NCI-H446 (cell line): ENCODE measurements around the gene NUDT11.
A peak's percentile ranks its signal among the peaks of the same experiment; 100 is the strongest.
"Not testable (repeated sequence)": the region's sequence is repeated elsewhere in the genome, so short reads cannot be mapped to it uniquely, and the experiment has no call there.

Source experiments
- DNase-seq, 2 experiments: peaks; one replicate each; lab custom pipeline; 2025; lab: John Stamatoyannopoulos, UW

Gene NUDT11

GRCh38 chrX:51496501-51497291 lies at the start of gene NUDT11:
Gene NUDT11, minus strand, starts transcription at chrX:51496592. Its CDS starts 148 bp downstream, at chrX:51496444.
- peak; percentile 40 to 71 for DNase-seq

DNA sequence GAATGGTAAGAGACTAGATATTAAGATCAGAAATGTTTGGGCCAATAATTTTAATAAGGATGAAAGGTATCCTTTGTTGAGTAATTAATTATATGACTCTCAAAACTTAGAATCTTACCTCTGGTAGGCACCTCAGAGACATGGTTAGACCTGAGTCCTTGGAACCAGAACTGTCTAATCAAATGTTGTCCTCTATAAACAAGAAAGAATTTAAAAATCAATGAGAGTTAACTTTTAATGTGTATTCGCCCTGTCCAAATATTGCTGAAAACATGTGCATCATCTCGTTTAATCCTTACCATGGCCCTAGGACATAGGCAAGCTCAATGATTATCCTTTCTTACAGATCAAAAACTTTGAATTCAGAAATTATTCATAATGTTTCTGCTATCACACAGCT lies 24.0 kb upstream of the NUDT11 start:
- no peak for DNase-seq

DNA sequence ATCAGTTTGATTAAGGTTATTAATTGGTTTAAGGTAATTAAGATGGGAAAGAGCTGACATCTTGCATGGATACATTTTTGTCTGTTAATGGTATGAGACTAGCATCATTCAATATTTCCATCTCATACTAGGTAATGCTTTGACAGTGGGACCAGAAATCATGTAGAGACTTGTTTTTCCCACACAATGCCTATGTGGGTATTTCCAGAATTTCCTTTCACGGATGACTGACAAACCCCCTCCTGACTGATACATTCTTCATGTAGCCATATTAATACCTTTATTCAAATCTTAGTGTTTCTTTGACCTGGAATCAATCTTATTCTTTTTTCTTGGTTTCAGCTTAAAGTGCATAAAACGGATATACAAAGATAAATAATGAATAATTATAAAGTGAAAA lies 22.7 kb upstream of the NUDT11 start:
- DNase-seq = not testable (repeated sequence)

DNA sequence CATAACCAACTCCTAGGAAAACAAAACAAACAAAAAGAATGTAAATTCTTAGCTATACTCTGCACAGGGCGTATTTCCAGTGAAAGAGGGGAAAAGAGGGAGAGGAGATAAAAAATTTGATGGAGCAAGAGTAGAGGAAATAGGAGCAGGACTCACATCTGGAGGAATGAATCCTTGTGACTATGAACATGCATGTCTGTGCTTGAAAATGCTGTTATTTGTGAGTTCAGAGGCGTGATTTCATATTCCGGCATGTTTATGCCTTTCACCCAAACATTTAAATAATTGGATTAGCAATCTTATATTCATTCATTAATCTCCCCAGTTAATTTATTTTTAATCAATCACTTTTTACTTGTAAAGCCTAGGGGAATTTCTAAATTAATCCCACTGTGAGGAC lies 11.2 kb upstream of the NUDT11 start:
- no peak for DNase-seq

- DNase-seq = peak in 1 of 2 experiments; percentile 1
Observed at GRCh38 chrX:51495701-51496488, 497 bp downstream of the NUDT11 start.

GRCh38 chrX:51494409-51494808 lies 2.0 kb downstream of the NUDT11 start:
- peak in 1 of 2 experiments; percentile 1 for DNase-seq

DNA sequence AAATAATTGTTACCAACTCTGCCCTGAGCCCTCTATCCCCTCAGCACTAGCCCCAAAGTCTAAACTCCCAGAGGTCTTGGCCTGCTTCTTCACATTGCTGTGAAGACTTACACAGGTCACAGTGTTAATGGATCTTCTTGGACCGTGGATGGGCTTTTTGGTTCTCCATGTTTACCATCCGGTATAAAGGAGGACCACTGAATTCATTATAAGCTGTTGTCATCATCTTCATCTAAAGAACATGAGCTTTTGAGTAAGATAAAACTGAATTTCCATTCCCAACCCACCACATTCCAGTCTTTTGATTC lies 8.5 kb downstream of the NUDT11 start:
- DNase-seq = peak in 1 of 2 experiments; percentile 0

GRCh38 chrX:51484616-51485015 lies 11.8 kb downstream of the NUDT11 start:
- DNase-seq = no peak

- not testable (repeated sequence) for DNase-seq
Observed at GRCh38 chrX:51482411-51482810, 14.0 kb downstream of the NUDT11 start.

DNA sequence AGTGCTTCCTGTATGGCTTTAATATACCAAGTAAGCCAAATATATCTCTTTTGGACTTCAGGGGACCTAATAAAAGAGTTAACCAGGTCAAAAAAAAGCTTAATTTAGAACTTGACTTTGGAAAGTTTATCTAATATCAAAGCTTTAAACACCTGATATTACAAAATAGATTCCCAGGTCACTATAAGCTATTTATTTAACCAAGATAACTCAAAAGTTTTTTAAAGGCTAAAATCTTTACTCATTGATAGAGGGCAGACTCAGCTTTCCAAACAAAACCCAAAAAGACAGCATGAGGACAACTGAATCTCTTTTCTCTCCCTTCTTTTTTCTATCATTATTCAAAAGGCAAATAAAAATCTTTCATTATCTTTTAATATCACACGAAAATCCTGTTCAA lies 19.5 kb downstream of the NUDT11 start:
- DNase-seq = no peak

DNA sequence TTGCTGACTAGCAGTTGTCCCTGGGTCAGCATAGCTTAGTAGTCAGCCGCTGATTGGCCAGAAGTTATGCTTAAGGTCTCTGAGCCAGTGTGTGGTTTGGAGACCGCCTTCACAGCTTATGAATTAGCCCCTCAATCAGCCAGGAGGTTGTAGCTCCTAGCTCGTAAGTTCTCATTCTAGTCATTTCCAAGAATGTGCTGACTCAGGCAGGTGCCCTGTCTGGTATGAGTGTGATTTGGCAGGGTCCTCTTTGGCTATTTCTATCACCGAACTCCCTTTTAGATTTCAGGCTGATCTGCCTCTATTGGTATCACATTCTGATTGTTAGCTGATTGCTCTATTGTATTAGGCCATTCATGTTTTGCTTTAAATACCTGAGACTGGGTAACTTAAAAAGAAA lies 33.1 kb downstream of the NUDT11 start:
- no peak for DNase-seq

DNA sequence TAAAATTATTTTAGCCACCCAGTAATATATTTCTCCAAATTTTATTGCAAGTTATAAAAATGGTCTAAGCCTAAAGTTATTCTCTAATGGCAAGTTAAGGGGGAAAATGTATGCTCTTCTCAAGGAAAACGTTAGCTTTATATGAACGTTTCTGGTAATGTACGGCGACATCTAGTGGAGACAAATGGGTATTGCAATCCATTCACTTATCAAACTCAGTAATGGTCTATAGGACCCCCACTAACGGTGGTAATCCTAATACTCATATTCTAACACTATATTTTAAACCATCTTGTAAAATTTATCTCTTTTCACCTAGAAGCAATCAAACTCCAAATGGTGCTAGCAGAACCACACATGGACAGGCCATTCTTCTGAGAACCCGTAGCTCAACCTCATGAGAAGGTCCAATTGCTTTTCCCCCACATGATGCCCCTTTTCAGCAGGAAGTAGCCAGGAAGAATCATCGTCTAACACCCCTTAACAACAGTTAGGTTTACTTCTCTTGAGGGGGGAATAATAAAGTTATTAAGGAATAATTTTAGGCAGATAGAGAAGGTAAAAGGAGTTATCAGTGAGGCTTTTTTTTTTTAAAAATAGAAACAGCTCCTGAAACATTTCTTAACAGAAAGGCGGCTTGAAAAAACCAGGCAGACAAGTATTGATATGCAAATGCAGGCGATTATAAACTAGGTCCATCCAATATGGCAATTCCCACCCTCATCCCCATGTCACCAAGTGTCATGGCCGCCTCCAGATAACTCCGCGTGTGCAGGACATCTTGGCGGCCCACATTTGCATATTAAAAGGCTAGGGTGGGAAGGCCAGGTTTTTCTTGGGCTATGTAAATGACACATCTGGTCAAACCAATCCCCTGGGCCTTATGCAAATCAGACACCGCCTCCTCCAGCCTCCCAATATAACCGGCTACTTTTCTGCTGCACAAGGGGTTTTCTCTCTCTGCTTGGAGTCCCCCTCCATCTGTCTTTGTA lies 35.0 kb downstream of the NUDT11 start:
- peak; percentile 6 to 72 for DNase-seq

DNA sequence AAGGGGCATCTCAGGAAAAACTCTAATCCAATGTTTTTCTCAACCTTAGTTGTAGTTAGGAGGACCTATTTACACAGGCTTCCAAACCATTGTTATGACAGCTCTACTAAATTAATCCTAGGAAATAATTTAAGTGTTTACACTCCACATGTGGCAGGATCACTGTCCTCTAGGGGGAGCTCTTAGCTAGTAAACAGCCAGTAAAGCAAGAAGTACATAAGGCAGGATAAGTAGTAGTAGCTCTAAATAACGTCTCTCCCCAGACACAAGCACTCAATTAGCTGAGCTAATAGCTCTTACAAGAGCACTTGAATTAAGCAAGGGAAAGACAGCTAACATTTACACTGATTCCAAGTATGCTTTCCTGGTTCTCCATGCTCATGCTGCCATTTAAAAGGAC lies 37.3 kb downstream of the NUDT11 start:
- DNase-seq = peak in 1 of 2 experiments; percentile 42

GRCh38 chrX:51456814-51457213 lies 39.6 kb downstream of the NUDT11 start:
- peak in 1 of 2 experiments; percentile 45 for DNase-seq

GRCh38 chrX:51456246-51456645 lies 40.1 kb downstream of the NUDT11 start:
- DNase-seq = peak in 1 of 2 experiments; percentile 33

DNA sequence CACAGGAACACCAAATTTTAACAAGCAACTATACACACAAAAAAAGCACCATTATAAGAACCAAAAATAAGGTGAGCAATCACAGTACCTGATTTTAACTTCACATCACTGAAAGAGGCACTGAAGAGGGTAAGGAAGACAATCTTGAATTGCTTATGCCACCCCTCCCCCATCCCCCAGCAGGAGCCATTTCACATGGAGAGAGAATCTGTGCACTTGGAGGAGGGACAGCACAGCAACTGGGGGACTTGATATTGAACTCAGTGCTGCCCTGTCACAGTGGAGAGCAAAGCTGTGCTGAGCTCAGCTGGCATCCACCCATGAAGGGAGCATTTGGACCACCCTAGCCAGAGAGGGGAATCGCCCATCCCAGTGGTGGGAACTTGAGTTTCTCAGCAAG lies 56.0 kb downstream of the NUDT11 start:
- DNase-seq = no peak
